NCI-H748 (cell line): ENCODE data around the gene FTO.

Source experiments
- DNase-seq: peaks from one replicate; lab custom pipeline; 2025; ENCODE audit not compliant: unreplicated experiment; lab: John Stamatoyannopoulos, UW

Gene FTO

GRCh38 chr16:54049591-54050458 lies 345.9 kb downstream of the FTO start:
- no peak for DNase-seq

- DNase-seq = no peak
Observed at GRCh38 chr16:54050459-54051210, 346.7 kb downstream of the FTO start.

GRCh38 chr16:54051821-54052220 lies 347.9 kb downstream of the FTO start:
- DNase-seq = no peak

GRCh38 chr16:54052271-54052670 lies 348.3 kb downstream of the FTO start:
- DNase-seq = no peak

GRCh38 chr16:54053891-54054820 lies 350.2 kb downstream of the FTO start:
- DNase-seq = peak; percentile 94

- no peak for DNase-seq
Observed at GRCh38 chr16:54055191-54055590, 351.2 kb downstream of the FTO start.

- DNase-seq = peak; percentile 6
Observed at GRCh38 chr16:54055864-54056263, 351.9 kb downstream of the FTO start.

GRCh38 chr16:54056921-54057320 lies 353.0 kb downstream of the FTO start:
- DNase-seq = no peak

GRCh38 chr16:54059319-54059718 lies 355.4 kb downstream of the FTO start:
- peak; percentile 81 for DNase-seq

- DNase-seq = no peak
Observed at GRCh38 chr16:54060599-54061421, 356.9 kb downstream of the FTO start.

GRCh38 chr16:54061454-54061853 lies 357.5 kb downstream of the FTO start:
- peak; percentile 46 for DNase-seq

- peak; percentile 97 for DNase-seq
Observed at GRCh38 chr16:54062361-54063278, 358.7 kb downstream of the FTO start.

- no peak for DNase-seq
Observed at GRCh38 chr16:54063279-54063773, 359.4 kb downstream of the FTO start.

GRCh38 chr16:54066451-54067105 lies 362.6 kb downstream of the FTO start:
- no peak for DNase-seq

GRCh38 chr16:54067322-54068065 lies 363.5 kb downstream of the FTO start:
- DNase-seq = peak; percentile 59

- no peak for DNase-seq
Observed at GRCh38 chr16:54068212-54068611, 364.3 kb downstream of the FTO start.

- no peak for DNase-seq
Observed at GRCh38 chr16:54069601-54070239, 365.8 kb downstream of the FTO start.
